IPS-18a (cell line): ENCODE data around the gene TMEM107.
A peak's percentile ranks its signal among the peaks of the same experiment; 100 is the strongest.

ENCODE experiments used
- H3K27ac ChIP-seq: one replicate; pipeline ENCODE4 v1.5.1; 2013; ENCODE audit warnings: low read length
- H3K27me3 ChIP-seq: one replicate; pipeline ENCODE4 v1.6.1; 2013; ENCODE audit warnings: mild to moderate bottlenecking, low read length; ENCODE audit not compliant: control insufficient read depth, insufficient read depth
- H3K36me3 ChIP-seq: one replicate; pipeline ENCODE4 v1.6.1; 2013; ENCODE audit warnings: low read depth, low read length; ENCODE audit not compliant: control insufficient read depth
- H3K4me1 ChIP-seq: one replicate; pipeline ENCODE4 v1.6.1; 2013; ENCODE audit warnings: low read depth, low read length; ENCODE audit not compliant: control insufficient read depth
- H3K4me3 ChIP-seq: one replicate; pipeline ENCODE4 v1.5.1; 2013; ENCODE audit warnings: low read length
- H3K9ac ChIP-seq: one replicate; pipeline ENCODE4 v1.6.1; 2013; ENCODE audit warnings: mild to moderate bottlenecking, low read length, moderate library complexity
- H3K9me3 ChIP-seq: one replicate; pipeline ENCODE4 v1.6.1; 2013; ENCODE audit warnings: low read depth, low read length; ENCODE audit not compliant: control insufficient read depth

The TMEM107 gene

DNA sequence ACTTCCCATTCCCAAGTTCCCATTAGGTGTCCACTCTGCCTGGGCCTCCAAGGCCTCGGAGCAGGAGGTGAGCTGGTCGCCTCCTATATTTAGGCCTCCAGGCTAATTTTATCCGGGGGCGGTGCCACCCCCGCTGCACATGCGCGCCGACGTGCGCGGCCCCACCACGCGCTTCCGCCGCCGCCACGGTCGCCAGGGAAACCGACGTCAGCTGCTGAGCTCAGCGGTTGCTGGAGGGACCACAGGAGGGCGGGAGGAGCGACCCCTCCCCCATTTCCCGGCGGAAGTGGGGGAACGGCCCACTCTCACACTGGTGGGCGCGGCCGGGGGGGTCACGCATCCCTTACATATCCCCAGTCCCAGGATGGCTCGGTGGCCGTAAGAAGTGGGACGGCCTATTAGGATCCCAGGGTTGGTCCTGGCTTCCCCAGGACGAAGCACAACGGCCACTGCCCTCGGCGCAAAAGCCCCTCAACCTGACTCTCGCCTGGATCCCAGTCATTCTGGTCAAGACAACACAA, 25.0 kb downstream of the TMEM107 start:
- H3K9me3 ChIP-seq, result no peaks in the 10 kb centered on the region
- peaks cover 36% of the 10 kb centered on the region for H3K4me1 ChIP-seq
- peak overlapping the region; percentile 31 for H3K27ac ChIP-seq
- H3K4me3 ChIP-seq, result peak overlapping the region; percentile 91
- H3K9ac ChIP-seq, result peak overlapping the region; percentile 72
- no peaks in the 10 kb centered on the region for H3K27me3 ChIP-seq
- H3K36me3 ChIP-seq, result peaks cover 34% of the 10 kb centered on the region

DNA sequence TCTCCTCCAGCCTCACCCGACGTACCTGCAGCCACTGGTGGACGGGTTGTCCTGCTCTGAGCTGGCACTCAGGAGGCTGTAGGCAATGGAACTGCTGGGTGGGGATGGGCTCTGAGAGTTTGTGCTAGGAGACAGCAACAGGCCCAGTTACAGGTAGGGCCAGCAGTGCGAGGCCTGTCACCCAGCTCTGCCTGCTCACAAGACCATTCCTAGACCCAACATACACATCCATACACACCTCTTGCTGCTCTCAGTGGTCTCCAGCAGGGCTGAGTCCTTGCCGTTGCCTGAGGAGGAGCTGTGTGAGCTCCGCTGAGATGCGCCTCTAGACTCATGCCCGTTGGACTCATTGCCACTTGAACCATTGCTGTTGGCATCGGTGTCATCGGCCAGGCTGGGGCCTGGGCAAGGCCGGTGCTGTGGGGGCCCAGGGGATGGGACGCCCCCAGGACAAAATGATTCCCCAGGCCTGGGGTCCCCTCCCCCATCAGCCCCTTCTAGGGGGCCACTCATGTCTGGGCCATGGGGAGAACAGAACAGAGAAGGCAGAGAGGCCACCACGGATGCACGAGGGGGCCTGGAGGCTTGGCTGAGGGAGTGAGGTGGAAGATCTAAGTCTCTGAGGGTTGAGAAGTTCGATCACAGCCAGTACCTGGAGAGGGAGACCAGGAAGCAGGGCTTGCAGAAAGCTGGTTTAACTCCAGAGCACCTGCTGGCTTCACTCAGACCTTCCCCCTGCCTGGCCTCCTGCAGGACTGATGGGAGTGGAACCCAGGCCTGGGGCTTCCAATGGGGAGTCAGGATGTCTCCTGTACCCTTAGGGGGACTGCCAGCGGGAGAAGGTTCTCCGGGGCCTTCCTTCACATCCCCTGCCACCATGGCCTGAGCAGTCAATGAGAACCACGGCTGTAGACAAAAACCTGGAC, 25.7 kb downstream of the TMEM107 start:
- H3K27me3 ChIP-seq, result no peaks in the 10 kb centered on the region
- H3K27ac ChIP-seq, result no peak overlapping the region
- H3K9me3 ChIP-seq, result no peaks in the 10 kb centered on the region
- H3K9ac ChIP-seq, result peak overlapping the region; percentile 72
- peak overlapping the region; percentile 91 for H3K4me3 ChIP-seq
- H3K4me1 ChIP-seq, result peaks cover 31% of the 10 kb centered on the region
- peaks cover 41% of the 10 kb centered on the region for H3K36me3 ChIP-seq

DNA sequence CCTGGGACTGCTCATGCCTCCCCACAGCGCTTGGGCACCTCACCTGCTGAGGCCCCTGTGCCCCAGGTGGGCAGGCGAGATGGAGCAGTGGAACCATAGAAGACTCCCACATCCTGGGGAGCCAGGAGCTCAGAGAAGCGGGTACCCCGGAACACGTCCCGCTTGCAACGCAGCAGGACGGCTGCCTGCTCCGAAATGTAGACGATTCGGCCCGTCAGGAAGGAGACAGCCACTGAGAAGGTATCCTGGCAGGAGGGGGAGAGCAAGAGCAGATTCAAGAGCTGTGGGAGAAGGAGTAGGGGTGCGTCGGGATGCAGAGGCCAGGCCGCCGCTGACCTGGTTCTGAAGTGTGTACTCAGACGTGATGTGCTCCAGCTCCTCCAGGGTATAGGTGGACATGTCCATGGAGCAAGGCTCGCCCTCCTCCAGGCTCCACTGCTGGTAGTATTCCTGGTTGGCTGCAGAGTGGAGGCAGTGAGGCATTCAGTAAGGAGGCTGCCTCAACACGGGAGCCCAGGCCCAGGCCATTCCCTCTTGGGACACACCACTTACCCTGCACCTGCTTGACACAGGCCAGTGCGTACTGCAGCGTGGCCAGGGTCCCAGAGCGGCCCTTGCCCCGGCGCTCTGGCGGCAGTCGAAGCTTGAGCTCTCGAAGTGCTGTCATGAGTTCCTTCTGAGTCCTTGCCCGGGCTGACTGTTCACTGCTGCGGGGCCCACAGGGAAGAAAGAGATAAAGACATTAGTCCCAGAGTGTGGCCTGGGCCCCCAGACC, 26.6 kb downstream of the TMEM107 start:
- Histone ChIP-seq H3K9ac (no peak overlapping the region), H3K27ac (no peak overlapping the region), H3K27me3 (no peaks in the 10 kb centered on the region), H3K9me3 (no peaks in the 10 kb centered on the region), H3K4me1 (peaks cover 23% of the 10 kb centered on the region), H3K36me3 (peaks cover 42% of the 10 kb centered on the region), H3K4me3 (no peak overlapping the region)

DNA sequence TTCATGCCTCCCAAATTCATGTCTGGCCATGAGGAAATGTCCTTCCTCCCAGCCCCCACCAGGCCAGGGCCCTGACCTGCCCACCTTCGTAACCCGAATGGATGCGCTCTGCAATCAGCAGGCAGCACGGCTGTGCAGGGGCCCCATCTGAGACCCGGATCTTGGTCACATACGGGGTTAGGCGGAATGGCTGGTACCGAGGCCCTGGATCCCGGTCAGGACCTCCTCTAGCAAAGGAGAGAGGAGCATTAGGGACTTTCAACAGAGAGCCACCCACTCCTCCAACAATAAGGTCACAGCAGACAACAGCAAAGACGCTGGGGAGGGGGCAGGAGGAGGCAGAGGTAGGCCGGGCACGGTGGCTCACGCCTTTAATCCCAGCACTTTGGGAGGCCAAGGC, 27.6 kb downstream of the TMEM107 start:
- Histone ChIP-seq H3K9me3 (no peaks in the 10 kb centered on the region), H3K4me3 (no peak overlapping the region), H3K36me3 (peaks cover 49% of the 10 kb centered on the region), H3K27ac (no peak overlapping the region), H3K9ac (no peak overlapping the region), H3K27me3 (no peaks in the 10 kb centered on the region), H3K4me1 (peaks cover 14% of the 10 kb centered on the region)

DNA sequence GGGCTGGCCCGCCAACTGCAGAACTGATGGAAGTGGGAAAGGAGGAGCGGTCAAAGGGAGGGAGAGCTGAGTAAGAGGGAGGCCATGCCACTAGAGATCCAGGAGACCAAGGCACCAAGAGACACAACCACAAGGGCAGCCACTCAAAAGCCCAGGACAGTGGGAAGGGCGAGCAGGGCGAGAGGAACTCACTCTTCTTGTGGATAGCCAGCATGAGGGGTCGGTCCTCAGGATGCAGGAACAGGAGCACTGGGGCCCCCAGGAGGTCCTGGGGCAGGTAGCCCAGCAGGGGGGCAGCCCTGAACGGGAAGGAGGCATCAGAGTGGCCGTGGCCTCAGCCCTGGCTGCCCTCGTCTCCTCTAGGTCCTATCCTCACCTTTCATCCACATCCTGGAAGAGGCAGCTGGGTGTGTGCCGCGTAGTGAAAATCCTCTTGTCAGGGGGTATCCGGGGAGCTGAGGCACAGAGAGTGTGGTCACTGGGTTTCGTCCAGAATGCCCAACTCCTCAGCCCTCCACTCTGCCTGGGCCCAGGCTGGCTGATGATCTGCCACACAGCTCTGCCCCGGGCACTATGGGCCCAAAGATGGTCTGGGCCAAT, 28.3 kb downstream of the TMEM107 start:
- Histone ChIP-seq H3K4me3 (no peak overlapping the region), H3K27ac (no peak overlapping the region), H3K9me3 (no peaks in the 10 kb centered on the region), H3K36me3 (peaks cover 49% of the 10 kb centered on the region), H3K27me3 (no peaks in the 10 kb centered on the region), H3K4me1 (peaks cover 11% of the 10 kb centered on the region), H3K9ac (no peak overlapping the region)

DNA sequence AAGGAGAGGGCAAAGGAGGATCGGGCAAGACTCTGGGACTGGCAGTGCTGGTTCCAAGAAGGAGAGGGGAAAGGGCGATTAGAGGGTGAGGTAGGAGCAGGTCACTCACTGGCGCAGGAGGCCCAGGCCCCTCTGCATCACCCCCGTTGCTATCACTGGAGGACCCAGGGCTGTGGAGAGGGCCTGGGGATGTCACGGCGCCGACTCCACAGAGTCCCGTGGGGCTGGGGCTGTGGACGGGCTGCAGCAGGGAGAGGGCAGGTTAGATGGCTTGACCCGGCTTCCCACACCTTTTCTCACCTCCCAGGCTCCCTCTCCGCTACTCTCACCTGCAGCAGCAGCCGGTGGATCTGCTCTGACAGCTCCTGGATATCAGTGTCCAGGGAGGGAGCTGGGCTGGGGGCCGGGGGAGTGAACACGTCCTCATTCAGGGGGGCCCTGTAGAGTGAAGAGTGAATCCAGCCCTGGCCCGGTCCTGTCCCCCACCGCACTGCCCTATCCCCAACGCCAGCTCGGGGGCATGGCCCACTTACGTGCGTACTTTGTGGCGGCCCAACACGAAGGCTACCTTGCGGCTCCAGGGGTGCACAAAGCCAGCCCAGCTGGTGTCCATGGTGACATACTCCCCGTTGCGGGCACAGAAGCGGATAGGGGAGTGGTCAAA, 28.9 kb downstream of the TMEM107 start:
- Histone ChIP-seq H3K36me3 (peaks cover 49% of the 10 kb centered on the region), H3K4me1 (peaks cover 5% of the 10 kb centered on the region), H3K4me3 (no peak overlapping the region), H3K27me3 (no peaks in the 10 kb centered on the region), H3K27ac (no peak overlapping the region), H3K9ac (no peak overlapping the region), H3K9me3 (no peaks in the 10 kb centered on the region)

DNA sequence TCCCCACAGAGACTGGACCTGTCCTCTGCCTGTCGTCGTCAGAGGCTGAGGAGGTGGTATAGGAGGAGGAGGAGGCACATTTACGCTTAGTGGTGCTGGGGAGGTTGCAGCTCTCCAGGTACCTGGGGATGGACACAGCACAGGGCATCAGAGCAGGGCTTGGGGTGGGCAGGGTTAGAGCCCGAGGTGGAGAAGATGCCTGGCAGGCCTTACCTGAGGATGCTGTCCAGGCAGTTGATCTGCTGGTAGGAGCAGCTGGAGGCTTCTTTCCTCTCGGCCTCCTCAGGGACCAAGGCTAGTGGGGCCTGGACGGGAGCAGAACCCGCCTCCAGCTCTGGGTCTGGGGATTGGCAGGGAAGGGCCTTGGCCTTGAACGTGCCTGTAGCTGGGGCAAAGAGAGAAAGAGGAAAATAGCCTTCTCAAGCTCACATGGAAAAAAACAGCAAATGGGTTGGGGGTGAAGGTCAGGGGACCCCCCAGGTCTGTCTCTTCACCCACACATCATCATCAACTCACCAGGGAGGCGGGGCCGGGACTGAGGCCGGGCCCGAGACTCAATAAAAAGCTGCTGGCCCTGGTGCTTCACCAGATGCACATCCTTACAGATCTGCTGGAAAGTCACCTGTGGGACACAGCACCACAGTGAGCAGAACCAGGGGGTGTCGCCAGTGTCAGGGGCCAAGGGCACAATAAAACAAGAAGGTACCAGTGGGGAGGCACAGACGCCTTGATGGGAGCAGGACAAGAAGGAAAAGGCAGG, 29.6 kb downstream of the TMEM107 start:
- peaks cover 5% of the 10 kb centered on the region for H3K4me1 ChIP-seq
- H3K27me3 ChIP-seq, result no peaks in the 10 kb centered on the region
- peaks cover 55% of the 10 kb centered on the region for H3K36me3 ChIP-seq
- H3K9ac ChIP-seq, result no peak overlapping the region
- no peaks in the 10 kb centered on the region for H3K9me3 ChIP-seq
- H3K27ac ChIP-seq, result no peak overlapping the region
- no peak overlapping the region for H3K4me3 ChIP-seq

DNA sequence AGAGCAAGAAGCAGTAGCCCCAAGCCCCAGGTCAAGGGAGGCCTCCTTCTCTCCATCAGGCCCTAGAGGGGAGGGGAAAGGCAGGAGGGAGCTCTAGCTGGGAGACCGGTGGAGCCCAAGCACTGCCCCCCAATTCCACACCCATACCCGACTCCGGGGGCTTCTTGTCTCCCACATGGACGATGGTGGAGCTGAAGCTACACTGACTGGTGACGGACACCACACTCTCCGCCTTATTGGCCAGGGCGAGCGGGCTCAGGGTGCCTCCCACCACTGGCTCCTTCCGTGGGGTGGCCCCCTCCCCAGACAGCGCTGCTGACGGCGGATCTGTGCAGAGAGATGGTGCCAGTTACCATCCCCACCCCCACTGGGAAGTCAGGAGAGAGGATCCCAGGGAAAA, 30.4 kb downstream of the TMEM107 start:
- no peaks in the 10 kb centered on the region for H3K9me3 ChIP-seq
- peaks cover 3% of the 10 kb centered on the region for H3K4me1 ChIP-seq
- no peaks in the 10 kb centered on the region for H3K27me3 ChIP-seq
- H3K36me3 ChIP-seq, result peaks cover 63% of the 10 kb centered on the region
- H3K4me3 ChIP-seq, result no peak overlapping the region
- no peak overlapping the region for H3K27ac ChIP-seq
- no peak overlapping the region for H3K9ac ChIP-seq

DNA sequence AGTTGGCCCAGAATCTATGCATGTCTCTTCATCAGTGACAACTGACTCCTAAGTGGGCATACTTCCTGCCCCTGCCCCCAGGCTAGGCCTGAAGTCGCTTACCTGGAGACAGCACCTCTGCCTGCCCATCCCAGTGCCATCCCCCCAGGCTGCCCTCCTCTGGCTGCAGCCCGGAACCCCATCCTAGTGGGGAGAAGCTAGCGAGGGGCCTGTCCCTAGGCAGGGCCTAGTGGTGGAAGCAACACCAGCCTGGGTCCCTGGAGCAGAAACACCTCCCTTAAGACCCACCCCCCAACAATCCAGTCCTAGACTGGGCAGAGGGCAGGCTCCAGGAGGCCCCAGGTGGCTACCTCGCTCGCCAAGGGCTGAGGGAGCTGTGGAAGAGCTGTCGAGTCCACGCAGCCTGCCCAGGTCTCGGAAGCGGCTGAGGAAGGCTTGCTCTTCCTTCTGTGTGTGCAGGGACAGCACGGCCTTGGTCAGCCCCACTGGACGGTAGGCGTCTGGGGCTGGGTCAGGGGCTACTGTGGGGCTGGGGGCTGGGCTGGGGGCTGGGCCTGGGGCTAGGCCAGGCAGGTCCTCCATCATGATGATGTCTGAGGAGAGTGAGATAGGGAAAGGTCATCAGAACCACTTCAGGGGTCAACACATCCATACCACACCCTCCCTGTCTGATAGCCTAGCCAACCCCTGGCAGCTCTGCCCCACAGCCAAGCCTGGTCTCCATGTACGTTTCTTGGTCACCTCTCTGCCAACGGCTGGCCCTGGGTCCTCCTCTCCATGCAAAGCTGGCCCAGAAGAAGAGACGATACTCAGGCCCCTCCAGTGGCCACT, 31.6 kb downstream of the TMEM107 start:
- H3K4me3 ChIP-seq, result no peak overlapping the region
- no peaks in the 10 kb centered on the region for H3K27me3 ChIP-seq
- no peak overlapping the region for H3K9ac ChIP-seq
- peaks cover 60% of the 10 kb centered on the region for H3K36me3 ChIP-seq
- H3K27ac ChIP-seq, result no peak overlapping the region
- H3K4me1 ChIP-seq, result no peaks in the 10 kb centered on the region
- H3K9me3 ChIP-seq, result no peaks in the 10 kb centered on the region
